ENCODE results near the gene TMEM213. TPM values are rescaled to one million over a fixed set of nuclear protein-coding genes. Genes with fewer than 3 reads are reported as not detected.

TMEM213 gene
- total and polyA plus RNA-seq, 10 of the 15 experiments (the other 5 are each of a cell fraction or from before 2014, with no cell fraction given) = not detected

DNA sequence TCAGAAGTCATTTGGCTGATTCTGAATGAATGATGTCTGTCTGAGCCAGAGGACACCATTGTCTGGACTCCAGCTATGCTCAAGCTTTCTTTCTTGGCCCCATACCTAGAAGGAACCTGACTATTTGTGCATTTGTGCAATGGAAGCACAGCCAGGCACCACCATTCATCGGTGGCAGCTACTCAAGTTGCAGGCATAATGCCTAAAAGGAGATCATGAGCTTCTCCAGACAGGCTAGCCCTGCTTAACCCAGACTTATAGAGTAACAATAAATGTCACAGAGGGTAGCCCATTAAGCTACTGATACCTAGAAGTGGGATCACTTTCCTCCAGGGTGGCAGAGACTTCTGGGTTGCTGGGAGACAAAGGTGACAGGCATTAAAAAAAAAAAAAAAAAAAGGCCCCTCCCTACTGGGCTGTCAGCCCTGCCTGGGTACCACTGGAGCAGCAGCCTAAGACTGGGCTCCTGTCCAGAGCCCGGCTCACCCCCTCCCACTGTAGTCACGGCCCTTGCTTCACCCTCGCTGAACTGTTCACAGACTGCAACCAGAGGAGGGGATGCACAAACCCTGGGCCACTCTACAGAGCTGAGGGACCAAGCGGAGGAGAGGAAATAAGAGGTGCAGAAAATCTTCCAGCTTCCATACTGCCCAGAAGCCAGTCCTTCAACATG, 75.6 kb downstream of the TMEM213 start:
- Histone ChIP-seq H3K36me3 (ENCODE audit: control insufficient read depth in 2 of 2, insufficient read depth in 2 of 2, low read length in 1 of 2) (no peaks in the 10 kb centered on the region), H4K20me1 (ENCODE audit: control insufficient read depth, insufficient read depth) (no peaks in the 10 kb centered on the region), H3K4me3 (no peak overlapping the region), H3K9me3 (replicated peaks; ENCODE audit: control insufficient read depth, insufficient read depth, low read length) (no peaks in the 10 kb centered on the region), H3K4me2 (ENCODE audit: control insufficient read depth, insufficient read depth) (no peak overlapping the region), H3K27me3 (replicated peaks in 1 of 2; ENCODE audit: control insufficient read depth in 2 of 2, insufficient read depth in 2 of 2, low read length in 1 of 2) (no peaks in the 10 kb centered on the region), H3K4me1 (ENCODE audit: control insufficient read depth, insufficient read depth, low read length) (no peaks in the 10 kb centered on the region), H3K79me2 (ENCODE audit: control insufficient read depth, insufficient read depth, low read length) (no peaks in the 10 kb centered on the region), H3K9ac (ENCODE audit: control insufficient read depth, insufficient read depth, low read length) (no peak overlapping the region), H3K27ac (ENCODE audit: control insufficient read depth, insufficient read depth) (no peak overlapping the region), H2AFZ (ENCODE audit: control insufficient read depth, low read depth, low read length) (no peak overlapping the region)
- in situ Hi-C loops (cut with MboI) = no loop called here
- FAIRE-seq (no peak), ATAC-seq (no peak), DNase-seq (ENCODE audit: low read depth, low spot score) (no peak)
- intact Hi-C loops (cut with micrococcal nuclease; ENCODE audit: unreplicated experiment) = no loop called here
- ChIA-PET RAD21 (ENCODE audit: unreplicated experiment) (interaction anchor here (1.5 kb wide), 1 partner anchor 13 kb away, joined by 4 read pairs; no protein-coding TSS in a partner anchor), SMC1A (ENCODE audit: uncharacterized antibody, unreplicated experiment) (no interaction called here), CTCF (interaction anchor here (1.0 to 2.8 kb wide), 2 partner anchors 13 to 135 kb away, joined by 3 to 12 read pairs; no protein-coding TSS in a partner anchor), POLR2A (interaction anchor here (0.6 kb wide), 1 partner anchor 12 kb away, joined by 4 read pairs; no protein-coding TSS in a partner anchor)
- no TSS peak for BruUV-seq (replicated peaks)
- 68% methylated on average over 5 of the region's 5 CpGs for WGBS (ENCODE audit: insufficient coverage, insufficient replicate concordance, low lambda C conversion rate, missing lambda C conversion rate)
- no peak for TF ChIP-seq POLR2AphosphoS2 (IDR thresholded peaks at IDR 0.05; ENCODE audit: low read depth, low read length)

DNA sequence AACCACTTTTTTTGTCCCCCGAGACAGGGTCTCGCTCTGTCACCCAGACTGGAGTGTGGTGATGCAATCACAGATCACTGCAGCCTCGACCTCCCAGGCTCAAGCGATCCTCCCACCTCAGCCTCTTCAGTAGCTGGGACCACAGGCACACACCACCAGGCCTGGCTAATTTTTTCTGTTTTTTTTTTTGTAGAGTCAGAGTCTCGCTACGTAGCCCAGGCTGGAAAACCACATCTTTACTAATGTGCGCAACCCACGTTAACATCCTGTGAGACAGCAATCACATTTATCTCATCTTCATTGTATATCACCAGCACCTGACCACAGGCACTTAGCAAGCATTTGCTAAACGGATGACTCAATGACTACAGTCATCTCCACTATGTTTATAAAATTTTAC, 78.0 kb downstream of the TMEM213 start:
- intact Hi-C loops (cut with micrococcal nuclease; ENCODE audit: unreplicated experiment) = no loop called here
- no peak for DNase-seq (ENCODE audit: low read depth, low spot score)
- H3K27ac ChIP-seq (ENCODE audit: control insufficient read depth, insufficient read depth) = no peak overlapping the region
- RAD21 ChIA-PET (ENCODE audit: unreplicated experiment) = no interaction called here
- SMC1A ChIA-PET (ENCODE audit: uncharacterized antibody, unreplicated experiment) = no interaction called here
- FAIRE-seq = no peak
- POLR2A ChIA-PET = no interaction called here
- H4K20me1 ChIP-seq (ENCODE audit: control insufficient read depth, insufficient read depth) = no peaks in the 10 kb centered on the region
- H3K4me2 ChIP-seq (ENCODE audit: control insufficient read depth, insufficient read depth) = no peak overlapping the region
- no peaks in the 10 kb centered on the region for H3K79me2 ChIP-seq (ENCODE audit: control insufficient read depth, insufficient read depth, low read length)
- no peaks in the 10 kb centered on the region for H3K9me3 ChIP-seq (replicated peaks; ENCODE audit: control insufficient read depth, insufficient read depth, low read length)
- CTCF ChIA-PET = interaction anchor here (2.8 kb wide), 1 partner anchor 11 kb away, joined by 12 read pairs; no protein-coding TSS in a partner anchor
- H3K27me3 ChIP-seq (replicated peaks in 1 of 2; ENCODE audit: control insufficient read depth in 2 of 2, insufficient read depth in 2 of 2, low read length in 1 of 2) = no peaks in the 10 kb centered on the region
- TF ChIP-seq RBBP5 (conservative IDR thresholded peaks at IDR 0.05) (no peak), KLF5 (IDR thresholded peaks at IDR 0.05; ENCODE audit: partially characterized antibody) (no peak), MYC (IDR thresholded peaks at IDR 0.05; ENCODE audit: insufficient read depth, insufficient read length, insufficient replicate concordance, low read length, severe bottlenecking) (no peak), ZBTB11 (CRISPR knock-in tag; IDR thresholded peaks at IDR 0.05) (no peak), MXI1 (IDR thresholded peaks at IDR 0.05; ENCODE audit: low read depth, low read length) (no peak)
- no peak overlapping the region for H2AFZ ChIP-seq (ENCODE audit: control insufficient read depth, low read depth, low read length)
- no peaks in the 10 kb centered on the region for H3K4me1 ChIP-seq (ENCODE audit: control insufficient read depth, insufficient read depth, low read length)
- no peak overlapping the region for H3K4me3 ChIP-seq
- in situ Hi-C loops (cut with MboI) = no loop called here
- ATAC-seq = no peak
- WGBS (ENCODE audit: insufficient coverage, insufficient replicate concordance, low lambda C conversion rate, missing lambda C conversion rate) = 78% methylated on average over 9 of the region's 9 CpGs
- no peak overlapping the region for H3K9ac ChIP-seq (ENCODE audit: control insufficient read depth, insufficient read depth, low read length)
- no TSS peak for BruUV-seq (replicated peaks)
- H3K36me3 ChIP-seq (ENCODE audit: control insufficient read depth in 2 of 2, insufficient read depth in 2 of 2, low read length in 1 of 2) = no peaks in the 10 kb centered on the region
